Heart right ventricle (tissue), 16 donors: ENCODE data around the gene GH1. TPM values are rescaled to one million over a fixed set of nuclear protein-coding genes. Genes with fewer than 3 reads are reported as not detected.
"Not testable (repeated sequence)": the region's sequence is repeated elsewhere in the genome, so short reads cannot be mapped to it uniquely, and the experiment has no call there.

Experiments used
- ATAC-seq, 8 donors: fragments of 200-7000 bp; cut with Tn5 transposase; one replicate each; pipeline ENCODE4 v1.9.1; 2020; ENCODE audit warnings: mild to moderate bottlenecking in 8 of 8, moderate library complexity in 8 of 8, moderate number of reproducible peaks in 1 of 8
- DNase-seq, 2 donors: peaks; one replicate each; pipeline ENCODE4 v3.0.0-alpha.2; 2020
- H3K27ac ChIP-seq, 10 donors: fragments of 200-600 bp; sonication (generic) in 2 of 10; one replicate each; pipeline versions ENCODE4 v1.5.0 to v1.8.0; 2020 to 2022; ENCODE audit warnings: mild to moderate bottlenecking in 3 of 10
- H3K27me3 ChIP-seq, 7 donors: fragments of 200-600 bp; one replicate each; pipeline ENCODE4 v1.8.0; 2021 to 2022; ENCODE audit warnings: mild to moderate bottlenecking in 2 of 7
- H3K36me3 ChIP-seq, 9 donors: fragments of 200-600 bp; sonication (generic) in 1 of 9; one replicate each; pipeline versions ENCODE4 v1.5.0 to v1.8.0; 2020 to 2022; ENCODE audit warnings: mild to moderate bottlenecking in 2 of 9
- H3K4me1 ChIP-seq, 9 donors: fragments of 200-600 bp; sonication (generic) in 1 of 9; one replicate each; pipeline versions ENCODE4 v1.5.0 to v1.8.0; 2020 to 2022; ENCODE audit warnings: mild to moderate bottlenecking in 4 of 9
- H3K4me3 ChIP-seq, 10 donors: fragments of 200-600 bp; sonication (generic) in 2 of 10; one replicate each; pipeline versions ENCODE4 v1.5.0 to v1.8.0; 2020 to 2022; ENCODE audit warnings: mild to moderate bottlenecking in 7 of 10, moderate library complexity in 2 of 10
- H3K9me3 ChIP-seq, 11 donors: fragments of 200-600 bp in 10 of 11; sonication (generic) in 2 of 11; one replicate each; pipeline versions ENCODE4 v1.5.0 to v1.8.0; 2013 to 2022; ENCODE audit warnings: mild to moderate bottlenecking in 2 of 11, control low read depth in 1 of 11, moderate library complexity in 1 of 11
- WGBS, 2 donors: extraction: QIAGEN DNeasy Blood & Tissue Kit; methylation state at CpG; one replicate each; pipeline ENCODE4 v1.1.7; 2013; ENCODE audit warnings: inconsistent platforms in 1 of 2; 5-methylcytosine and 5-hydroxymethylcytosine counted together
- intact Hi-C, 10 donors: fragments of 100-400 bp; cut with DNase I; formaldehyde crosslinking; loops; one replicate each; pipeline versions ENCODE4 v1.11.1 to v1.14.2; 2022
- polyA plus RNA-seq, 2 donors: library from polyadenylated mRNA; stranded (reverse); fragments of 200-250 nt; gene quantifications; one replicate each; pipeline ENCODE4 v1.2.3, GENCODE V29; 2013
- total RNA-seq, 10 donors: library from RNA; stranded (reverse); fragmentation: NEBNext Ultra II Directional in 3 of 10; extraction: Animal tissue kit (Norgen Biotek cat#: 25700) in 3 of 10; gene quantifications; one replicate each; pipeline versions ENCODE4 v1.2.1 to v1.2.4, GENCODE V29; 2021 to 2023
- TF ChIP-seq, protein P1 (sequence below), 9 donors: fragments of 200-600 bp; sonication (generic) in 2 of 9; IDR thresholded peaks; one replicate each; pipeline versions ENCODE4 v1.5.0 to v1.8.0; 2021 to 2022; ENCODE audit warnings: antibody characterized with exemption in 9 of 9, mild to moderate bottlenecking in 5 of 9, moderate library complexity in 1 of 9
- donor health status: Arrhythmogenic right ventricular cardiomyopathy.
- donor health status: ischemic (EF 13 %, LVEDD 7.1; RV severe dilation, severe dysfunction).
- donor health status: healthy with polysubstance abuse.
- donor health status: DM: no; HTN: yes; CAD: no.
- donor health status: DM: no; HTN: no; CAD: no.
- donor health status: ischemic (EF 25% LVEDD 6.9; RV normal size, moderate dysfunction).
- donor health status: ischemic (EF 25% LVEDD 5.7; RV mildly dilated, moderate dysfunction).
- donor health status: healthy.
- donor health status: DM: yes; HTN: yes; CAD: no.
- donor health status: Ischemic cardiomyopathy.
- donor health status: ischemic (EF 35%, LVEDD 5.7; RV mildly dilated, moderate dysfunction).
- donor health status: nonischemic (EF 11% LVEDD 7.7; RV severe dilation, severe dysfunction).
- donor health status: DM: yes; HTN: yes; CAD: no.
- donor health status: PGD.
- donor health status: ischemic (EF 29% LVEDD 5.4; RV normal size, mild dysfunction).
- donor health status: nonischemic (EF 23%, LVEDD 6.1; RV moderate dilation, normal function).

The GH1 gene
- total and polyA plus RNA-seq, 12 donors: not detected

DNA sequence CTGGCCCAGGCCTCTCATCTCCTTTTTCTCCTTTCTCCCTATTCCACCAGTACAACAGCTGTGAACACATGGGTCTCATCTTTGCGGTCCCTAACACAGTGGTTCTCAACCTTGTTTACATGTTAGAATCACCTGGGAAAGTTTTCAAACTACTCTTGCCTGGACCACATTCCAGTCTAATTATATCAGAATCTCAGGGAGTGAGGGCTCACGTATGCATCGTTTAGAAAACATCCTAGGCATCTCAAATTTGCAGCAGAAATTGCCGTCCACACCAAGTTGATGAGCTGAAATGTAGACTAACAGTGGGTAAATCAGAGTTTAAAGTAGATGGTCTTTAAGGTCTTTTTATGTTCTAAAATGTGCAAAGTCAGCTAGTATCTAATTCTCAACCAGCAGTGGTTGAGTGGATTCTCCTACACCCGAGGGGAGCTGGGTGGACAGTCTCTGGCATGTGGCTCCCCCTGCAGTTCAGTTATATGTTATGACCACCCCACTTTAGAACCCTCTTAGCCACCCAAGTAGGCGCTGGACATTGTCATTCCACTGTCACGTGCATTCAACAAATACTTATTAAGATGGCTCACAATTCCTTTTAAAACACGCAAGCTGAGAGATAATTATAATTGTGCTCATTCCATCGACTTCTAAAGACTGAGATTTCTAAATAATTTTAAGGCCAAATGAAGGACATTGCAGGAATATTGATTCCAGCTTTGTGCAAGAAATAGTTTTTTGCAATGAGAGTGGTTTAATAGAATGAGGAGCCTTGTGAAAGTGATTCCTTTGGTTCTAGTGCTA is 48.9 kb downstream of the GH1 start:
- ATAC-seq, intact Hi-C loops: not testable (repeated sequence)

More for the DNA sequence above, 48.9 kb downstream of the GH1 start:
- TF ChIP-seq, protein P1, sequence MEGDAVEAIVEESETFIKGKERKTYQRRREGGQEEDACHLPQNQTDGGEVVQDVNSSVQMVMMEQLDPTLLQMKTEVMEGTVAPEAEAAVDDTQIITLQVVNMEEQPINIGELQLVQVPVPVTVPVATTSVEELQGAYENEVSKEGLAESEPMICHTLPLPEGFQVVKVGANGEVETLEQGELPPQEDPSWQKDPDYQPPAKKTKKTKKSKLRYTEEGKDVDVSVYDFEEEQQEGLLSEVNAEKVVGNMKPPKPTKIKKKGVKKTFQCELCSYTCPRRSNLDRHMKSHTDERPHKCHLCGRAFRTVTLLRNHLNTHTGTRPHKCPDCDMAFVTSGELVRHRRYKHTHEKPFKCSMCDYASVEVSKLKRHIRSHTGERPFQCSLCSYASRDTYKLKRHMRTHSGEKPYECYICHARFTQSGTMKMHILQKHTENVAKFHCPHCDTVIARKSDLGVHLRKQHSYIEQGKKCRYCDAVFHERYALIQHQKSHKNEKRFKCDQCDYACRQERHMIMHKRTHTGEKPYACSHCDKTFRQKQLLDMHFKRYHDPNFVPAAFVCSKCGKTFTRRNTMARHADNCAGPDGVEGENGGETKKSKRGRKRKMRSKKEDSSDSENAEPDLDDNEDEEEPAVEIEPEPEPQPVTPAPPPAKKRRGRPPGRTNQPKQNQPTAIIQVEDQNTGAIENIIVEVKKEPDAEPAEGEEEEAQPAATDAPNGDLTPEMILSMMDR (IDR thresholded peaks at IDR 0.05): peak in 2 of 9 donors; percentile 6 to 13
- not testable (repeated sequence) for H3K27ac ChIP-seq, DNase-seq, H3K4me3 ChIP-seq, H3K4me1 ChIP-seq, H3K27me3 ChIP-seq, H3K9me3 ChIP-seq, H3K36me3 ChIP-seq
- WGBS, 2 donors: 51 to 57% methylated on average over 9 of the region's 9 CpGs

Other genes with a start within 250 kb of the GH1 start
- gene LIMD2, start 218.7 kb downstream of the GH1 start, total RNA-seq: 10 to 100 TPM in 1 of 10 donors, 1 to 10 TPM in 9; 1.8 to 30.6 (median 3.3) TPM
- gene LIMD2, start 218.7 kb downstream of the GH1 start, polyA plus RNA-seq: 10 to 100 TPM in 1 of 2 donors, 1 to 10 TPM in 1; 8.2 to 10.0 TPM
- gene STRADA, start 177.0 kb downstream of the GH1 start, total RNA-seq: 10 to 100 TPM; 12.2 to 19.0 (median 17.7) TPM
- 10 to 100 TPM; 15.7 to 30.0 TPM for gene STRADA, start 177.0 kb downstream of the GH1 start, polyA plus RNA-seq
- 100 to 1,000 TPM in 3 of 10 donors, 10 to 100 TPM in 7; 76.7 to 153 (median 90.6) TPM for gene CCDC47, start 145.2 kb downstream of the GH1 start, total RNA-seq
- 10 to 100 TPM; 32.0 to 86.7 TPM for gene CCDC47, start 145.2 kb downstream of the GH1 start, polyA plus RNA-seq
- 10 to 100 TPM; 54.8 to 69.9 (median 65.0) TPM for gene DDX42, start 144.7 kb downstream of the GH1 start, total RNA-seq
- 10 to 100 TPM; 27.7 to 56.4 TPM for gene DDX42, start 144.7 kb downstream of the GH1 start, polyA plus RNA-seq
- 100 to 1,000 TPM in 9 of 10 donors, 10 to 100 TPM in 1; 92.9 to 153 (median 119) TPM for gene PSMC5, start 91.4 kb downstream of the GH1 start, total RNA-seq
- gene PSMC5, start 91.4 kb downstream of the GH1 start, polyA plus RNA-seq: 100 to 1,000 TPM; 161 to 228 TPM
- gene FTSJ3, start 91.2 kb downstream of the GH1 start, total RNA-seq: 10 to 100 TPM; 17.5 to 43.0 (median 28.4) TPM
- gene FTSJ3, start 91.2 kb downstream of the GH1 start, polyA plus RNA-seq: 10 to 100 TPM; 14.0 to 29.9 TPM
- gene SMARCD2, start 76.2 kb downstream of the GH1 start, total RNA-seq: 10 to 100 TPM; 11.6 to 35.7 (median 17.3) TPM
- gene SMARCD2, start 76.2 kb downstream of the GH1 start, polyA plus RNA-seq: 10 to 100 TPM; 23.6 to 31.3 TPM
- gene CSH2, start 45.2 kb downstream of the GH1 start, total RNA-seq: not detected
- not detected for gene CSH2, start 45.2 kb downstream of the GH1 start, polyA plus RNA-seq
- gene GH2, start 36.9 kb downstream of the GH1 start, total RNA-seq: not detected
- gene GH2, start 36.9 kb downstream of the GH1 start, polyA plus RNA-seq: not detected
- not detected for gene CSH1, start 22.3 kb downstream of the GH1 start, total RNA-seq
- gene CSH1, start 22.3 kb downstream of the GH1 start, polyA plus RNA-seq: not detected
- not detected for gene CSHL1, start 7.6 kb downstream of the GH1 start, total RNA-seq
- not detected for gene CSHL1, start 7.6 kb downstream of the GH1 start, polyA plus RNA-seq
- 1 to 10 TPM; 2.2 to 7.8 (median 3.4) TPM for gene CD79B, start 13.5 kb upstream of the GH1 start, total RNA-seq
- gene CD79B, start 13.5 kb upstream of the GH1 start, polyA plus RNA-seq: 10 to 100 TPM in 1 of 2 donors, 1 to 10 TPM in 1; 5.8 to 11.6 TPM
- gene SCN4A, start 54.1 kb upstream of the GH1 start, total RNA-seq: 1 to 10 TPM in 1 of 10 donors, under 1 TPM in 9; 0.19 to 2.4 (median 0.53) TPM
- gene SCN4A, start 54.1 kb upstream of the GH1 start, polyA plus RNA-seq: 1 to 10 TPM in 1 of 2 donors, under 1 TPM in 1; 0.33 to 2.9 TPM
- gene PRR29, start 79.5 kb upstream of the GH1 start, total RNA-seq: under 1 TPM in 6 of 10 donors, not detected in 4; 0.21 to 0.44 (median 0.29) TPM
- under 1 TPM; 0.29 to 0.66 TPM for gene PRR29, start 79.5 kb upstream of the GH1 start, polyA plus RNA-seq
- gene ICAM2, start 101.8 kb upstream of the GH1 start, total RNA-seq: 10 to 100 TPM; 25.2 to 70.2 (median 32.4) TPM
- gene ICAM2, start 101.8 kb upstream of the GH1 start, polyA plus RNA-seq: 100 to 1,000 TPM in 1 of 2 donors, 10 to 100 TPM in 1; 83.9 to 117 TPM
- gene ERN1, start 211.3 kb upstream of the GH1 start, total RNA-seq: 10 to 100 TPM in 3 of 10 donors, 1 to 10 TPM in 7; 5.0 to 16.6 (median 7.6) TPM
- gene ERN1, start 211.3 kb upstream of the GH1 start, polyA plus RNA-seq: 1 to 10 TPM; 2.2 to 2.9 TPM